GM18519 (cell line): ENCODE measurements around the gene SP2.

Source experiments
- ATAC-seq: cut with Tn5 transposase; IDR thresholded peaks from one replicate; pipeline ENCODE4 v1.9.1; 2021; ENCODE audit warnings: mild to moderate bottlenecking, moderate library complexity; ENCODE audit not compliant: unreplicated experiment, low FRiP score

The SP2 gene

GRCh38 chr17:47888293-47888692, 7.7 kb upstream of the SP2 start:
- ATAC-seq = no peak

DNA sequence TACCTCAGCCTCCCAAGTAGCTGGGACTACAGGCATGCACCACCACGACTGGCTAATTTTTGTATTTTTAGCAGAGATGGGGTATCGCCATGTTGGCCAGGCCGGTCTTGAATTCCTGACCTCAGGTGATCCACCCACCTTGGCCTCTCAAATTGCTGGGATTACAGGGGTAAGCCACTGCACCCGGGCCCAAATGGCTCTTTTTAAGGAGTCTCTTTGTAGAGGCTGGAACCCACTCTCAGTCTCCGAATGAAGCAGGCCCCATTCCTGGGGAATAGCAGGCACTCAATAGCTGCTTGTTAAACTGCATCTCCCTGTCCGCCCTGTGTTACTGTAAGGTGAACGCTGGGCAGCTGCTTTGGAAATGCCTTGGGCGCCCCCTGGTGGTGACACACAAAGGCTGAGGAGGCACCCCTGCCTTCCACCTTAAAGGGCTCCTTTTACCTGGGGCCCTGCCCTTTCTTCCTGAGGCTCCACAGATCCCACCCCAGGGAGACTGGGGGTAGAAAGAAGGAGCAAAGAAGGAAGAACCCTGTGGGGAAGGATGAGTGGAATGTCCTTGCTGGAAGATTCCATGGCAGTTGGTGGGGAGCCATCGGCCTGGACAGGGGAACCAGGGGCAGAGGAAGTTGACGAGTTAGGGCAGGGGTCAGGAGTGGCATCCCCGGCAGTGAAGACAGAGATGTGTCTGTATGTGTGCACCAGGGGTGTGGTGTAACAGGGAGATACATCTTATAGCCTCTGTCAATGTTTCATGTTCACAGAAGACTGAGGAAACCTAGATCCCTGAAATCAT, 6.1 kb upstream of the SP2 start:
- no peak for ATAC-seq

DNA sequence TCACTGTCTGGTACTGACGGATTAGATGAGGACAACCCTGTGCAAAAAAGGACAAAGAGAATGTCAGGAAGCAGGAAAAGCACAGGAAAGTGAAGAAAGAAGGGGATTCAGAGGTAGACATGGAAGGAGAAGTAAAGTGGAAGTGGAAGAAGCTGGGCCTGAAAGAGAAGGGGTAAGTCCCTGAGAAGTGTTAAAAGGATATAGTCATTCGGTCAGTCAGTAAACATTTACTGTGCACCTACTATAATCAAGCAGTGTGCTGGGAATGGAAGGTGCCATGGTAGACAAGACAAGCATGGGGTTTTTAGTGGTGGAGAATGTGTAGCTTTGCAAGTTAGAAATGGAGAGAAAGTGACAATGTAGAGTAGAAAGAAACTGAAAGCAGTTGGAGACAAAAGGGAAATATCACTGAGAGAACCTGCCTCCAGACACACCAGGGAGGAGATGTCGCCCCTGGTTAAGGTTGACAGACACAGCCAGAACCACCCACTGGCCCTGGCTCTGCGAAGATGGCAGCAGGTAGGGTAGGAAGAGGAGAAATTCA, 4.4 kb upstream of the SP2 start:
- no peak for ATAC-seq

GRCh38 chr17:47894498-47895346, 1.3 kb upstream of the SP2 start:
- ATAC-seq = no peak

DNA sequence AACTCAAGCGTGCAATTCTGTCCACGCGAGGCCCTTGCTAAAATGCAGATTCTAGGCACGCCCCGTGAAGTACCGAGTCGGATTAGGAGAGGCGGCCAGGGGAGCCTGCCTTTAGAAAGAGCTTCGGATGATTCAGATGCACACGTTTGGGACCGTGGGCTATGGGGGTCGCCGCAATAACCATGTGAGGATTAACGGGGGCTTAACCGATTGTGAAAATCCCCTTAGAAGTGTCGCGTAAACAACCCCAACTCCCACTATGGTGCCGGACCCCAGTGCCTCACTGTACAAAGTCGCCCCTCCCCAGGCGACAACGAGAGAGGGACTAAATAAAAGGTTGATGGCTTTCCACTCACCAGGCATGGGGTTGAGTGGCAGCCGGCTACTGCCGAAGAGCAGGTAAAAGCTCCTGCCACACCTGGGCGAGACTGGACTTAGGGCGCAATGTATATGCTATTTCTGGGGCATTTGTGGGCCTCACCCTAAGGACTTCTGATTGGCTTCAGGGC, 635 bp upstream of the SP2 start:
- no peak for ATAC-seq

DNA sequence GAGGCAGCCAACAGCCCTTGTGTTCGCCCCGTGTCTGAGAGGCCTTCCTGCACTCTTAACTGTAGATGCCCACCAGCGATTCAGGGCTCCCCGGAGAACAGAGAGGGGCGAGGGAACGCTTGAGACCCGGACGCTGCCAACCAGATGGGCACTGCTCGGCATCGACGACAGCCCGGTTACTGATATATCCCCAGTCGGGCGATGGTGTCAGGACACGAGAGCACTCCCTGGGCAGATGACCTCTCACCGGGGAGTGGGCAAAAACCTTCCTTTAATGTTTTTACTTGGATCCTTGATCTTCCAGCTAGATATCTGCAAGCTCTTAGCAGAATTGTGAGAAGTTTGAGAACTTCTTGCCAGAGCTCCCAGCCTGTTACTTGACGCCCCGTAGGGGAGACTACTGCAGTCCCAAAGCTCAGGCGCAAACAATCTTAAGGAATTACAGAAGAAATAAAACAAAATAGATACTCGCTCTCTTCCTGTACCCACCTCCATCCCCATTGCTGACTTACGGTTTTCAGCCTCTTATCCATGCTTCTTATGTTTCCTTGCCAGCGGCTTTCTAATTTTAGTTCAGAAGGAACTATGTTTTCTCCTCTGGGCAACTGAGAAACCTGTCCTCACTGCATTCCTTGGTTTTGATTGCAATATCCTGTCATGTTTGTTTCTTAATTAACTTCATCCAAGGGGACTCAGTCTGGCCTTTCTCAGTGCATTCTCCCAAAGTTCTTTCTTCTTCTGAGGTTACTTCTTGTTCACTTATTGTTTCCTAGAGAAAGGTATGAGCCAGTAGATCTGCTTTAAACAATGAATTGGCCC, 845 bp downstream of the SP2 start:
- no peak for ATAC-seq

GRCh38 chr17:47897561-47897960, 1.5 kb downstream of the SP2 start:
- ATAC-seq = no peak

DNA sequence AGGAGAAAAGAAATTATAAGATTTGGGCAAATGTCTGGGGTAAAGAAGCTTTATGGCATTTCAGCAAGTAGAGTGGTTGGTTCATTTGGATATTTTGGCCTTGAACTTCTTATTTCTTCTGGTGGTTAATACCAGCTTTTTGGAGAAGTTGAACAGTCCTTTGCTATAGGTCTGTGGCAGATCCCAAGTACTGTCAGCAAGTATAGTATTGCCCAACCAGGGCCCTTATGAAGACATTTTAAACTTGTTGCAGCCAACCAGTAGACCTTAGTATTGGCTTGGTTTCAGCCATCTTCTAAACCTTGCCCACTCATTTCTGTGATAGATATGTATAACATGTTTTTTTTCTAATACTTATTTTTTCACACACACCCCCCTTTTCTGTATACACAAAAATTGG, 2.2 kb downstream of the SP2 start:
- no peak for ATAC-seq

GRCh38 chr17:47899643-47900042, 3.6 kb downstream of the SP2 start:
- ATAC-seq = no peak

- no peak for ATAC-seq
Measured at GRCh38 chr17:47901423-47901822, 5.4 kb downstream of the SP2 start.

- ATAC-seq = no peak
Measured at GRCh38 chr17:47902039-47902744, 6.2 kb downstream of the SP2 start.

DNA sequence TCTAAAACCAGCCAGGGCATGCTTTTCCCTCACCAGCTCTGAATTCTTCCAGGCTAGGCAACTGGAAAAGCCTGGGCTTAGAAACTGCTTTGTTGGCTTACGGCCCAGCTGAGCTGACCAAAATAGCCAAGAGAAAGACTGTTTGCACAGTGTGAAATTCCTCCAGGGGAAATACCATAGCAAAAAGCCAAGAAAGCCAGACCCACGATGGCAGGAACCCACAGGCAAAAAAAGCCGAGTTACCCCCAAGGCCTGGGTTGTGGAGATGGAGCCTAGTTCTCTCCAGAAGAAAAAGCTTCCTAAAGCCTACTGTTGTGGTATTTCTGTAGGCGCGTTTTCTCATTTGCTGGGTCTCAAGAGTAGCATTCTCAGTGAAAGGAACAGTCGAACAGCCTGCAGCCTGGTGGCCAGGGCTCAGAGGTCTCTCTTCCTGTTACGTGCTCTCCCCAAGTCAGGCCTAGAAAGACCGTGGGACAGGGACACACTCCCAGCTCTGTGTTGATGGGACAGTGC, 9.2 kb downstream of the SP2 start:
- no peak for ATAC-seq

DNA sequence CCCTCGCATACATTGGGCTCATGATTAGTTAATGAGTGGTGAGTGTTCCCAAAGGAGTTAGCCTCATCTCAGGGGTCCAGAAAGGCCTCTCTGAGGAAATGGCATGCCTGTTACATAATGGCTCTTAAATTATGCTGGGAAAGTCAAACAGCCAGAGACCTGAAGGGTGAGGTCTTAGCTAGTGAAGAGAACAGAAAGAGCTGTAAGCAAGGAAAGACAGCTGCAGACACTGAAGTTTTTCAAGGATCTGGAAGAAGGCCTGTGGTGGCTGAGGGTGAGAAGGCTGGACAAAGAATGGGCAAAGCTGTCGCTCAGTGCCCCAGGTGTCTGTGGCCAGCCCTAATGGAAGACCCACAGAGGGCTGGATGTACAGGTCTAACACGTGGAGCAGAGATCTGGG, 10.4 kb downstream of the SP2 start:
- ATAC-seq = no peak

DNA sequence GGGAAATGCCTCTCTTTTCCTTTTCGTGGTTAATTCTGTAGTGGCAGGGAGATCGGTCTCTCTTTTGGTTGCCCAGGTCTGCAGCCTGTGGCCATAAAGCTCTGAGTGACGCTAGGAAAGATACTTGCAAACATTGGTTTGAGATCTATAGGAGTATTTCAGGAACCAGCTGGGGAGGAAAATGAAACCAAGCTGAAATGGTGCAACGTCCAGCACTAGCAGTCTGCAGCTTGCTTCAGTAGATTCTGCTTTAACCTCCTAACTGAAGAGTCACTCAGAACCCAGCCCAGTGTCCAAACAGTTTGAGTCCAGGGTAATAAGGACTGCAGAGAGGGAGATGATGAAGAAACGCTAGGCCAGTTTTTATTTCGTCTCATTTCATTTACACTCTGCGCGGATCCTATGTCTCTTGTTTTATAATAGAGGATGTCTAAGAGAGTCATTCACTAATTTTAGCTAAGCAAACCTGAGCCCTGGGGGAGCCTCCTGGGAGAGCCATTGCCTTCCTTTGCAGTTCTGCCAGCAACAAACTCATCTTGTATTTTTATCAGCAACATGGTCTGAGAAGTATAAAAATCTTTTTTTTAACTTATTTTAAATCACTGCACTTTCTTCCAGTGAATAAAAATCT, 12.0 kb downstream of the SP2 start:
- no peak for ATAC-seq

- no peak for ATAC-seq
Measured at GRCh38 chr17:47913050-47913449, 17.0 kb downstream of the SP2 start.

DNA sequence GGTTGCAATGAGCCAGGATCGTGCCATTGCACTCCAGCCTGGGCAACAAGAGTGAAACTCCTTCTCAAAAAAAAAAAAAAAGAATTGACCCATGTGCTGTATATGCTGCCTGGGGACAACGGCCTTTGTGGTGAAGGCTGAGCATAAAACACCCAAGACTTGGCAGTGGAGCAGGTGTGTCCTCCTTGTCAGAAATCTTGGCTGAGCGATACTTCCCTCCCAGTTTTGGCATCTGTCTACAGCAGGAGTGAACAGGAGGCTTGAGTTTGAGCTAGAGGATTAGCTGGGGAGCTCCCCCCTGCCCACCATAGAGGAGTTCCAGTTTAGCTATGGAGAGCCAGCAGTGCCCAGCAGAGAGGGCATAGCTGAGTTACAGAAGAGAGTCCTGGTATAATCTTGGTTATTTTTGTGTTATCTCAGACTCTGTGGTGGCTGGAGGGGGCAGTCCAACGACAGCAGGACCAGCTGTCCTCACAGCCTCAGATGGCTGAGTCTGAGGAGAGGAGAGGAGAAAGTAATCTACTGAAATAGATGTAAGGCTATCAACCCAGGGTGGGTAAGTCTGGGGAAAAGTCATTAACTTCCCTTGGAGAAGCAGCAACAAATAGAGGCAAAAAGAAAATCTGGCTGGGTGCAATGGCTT, 18.4 kb downstream of the SP2 start:
- no peak for ATAC-seq

GRCh38 chr17:47915776-47916398, 19.9 kb downstream of the SP2 start:
- no peak for ATAC-seq

GRCh38 chr17:47916489-47917208, 20.6 kb downstream of the SP2 start:
- ATAC-seq = no peak
